ENCODE measurements around the gene ITGB4. TPM values are rescaled to one million over a fixed set of nuclear protein-coding genes. Genes with fewer than 3 reads are reported as not detected.

ITGB4 gene
- total RNA-seq, 2 experiments from 2014 or later: 0.89 to 2.0 TPM

GRCh38 chr17:75721463-75722011, 278 bp downstream of the ITGB4 start:
- DNase-seq (no peak), ATAC-seq (no peak)
- Mint-ChIP-seq H3K36me3 (ENCODE audit: low read depth) (no peaks in the 10 kb centered on the region), H3K9me3 (ENCODE audit: insufficient read depth) (no peaks in the 10 kb centered on the region), H3K4me3 (peak overlapping the region; percentile 5), H3K4me1 (ENCODE audit: low read depth) (peaks cover 6% of the 10 kb centered on the region), H3K27ac (no peak overlapping the region), H3K27me3 (ENCODE audit: low read depth) (peaks cover 17% of the 10 kb centered on the region)
- ChIA-PET POLR2A (interaction anchor here (1.9 kb wide), 1 partner anchor 54 kb away, joined by 4 read pairs; the partner anchor contains the start of genes RECQL5 and SAP30BP), CTCF (interaction anchor here (1.3 to 3.0 kb wide), 9 partner anchors 9 to 83 kb away, joined by 3 to 16 read pairs (median 6); partner anchors contain the start of genes RECQL5 and SAP30BP)

- POLR2A ChIA-PET: no interaction called here
- Mint-ChIP-seq H3K4me3 (peak overlapping the region; percentile 5), H3K4me1 (ENCODE audit: low read depth) (peaks cover 6% of the 10 kb centered on the region), H3K27ac (no peak overlapping the region), H3K27me3 (ENCODE audit: low read depth) (peaks cover 17% of the 10 kb centered on the region), H3K36me3 (ENCODE audit: low read depth) (no peaks in the 10 kb centered on the region), H3K9me3 (ENCODE audit: insufficient read depth) (no peaks in the 10 kb centered on the region)
- CTCF ChIA-PET: interaction anchor here (1.3 to 2.2 kb wide), 4 partner anchors 8 to 84 kb away, joined by 3 to 14 read pairs (median 8); no protein-coding TSS in a partner anchor
- DNase-seq (no peak), ATAC-seq (no peak)
Measured at GRCh38 chr17:75722076-75722475, 817 bp downstream of the ITGB4 start.

GRCh38 chr17:75722542-75723095, 1.4 kb downstream of the ITGB4 start:
- ChIA-PET POLR2A (no interaction called here), CTCF (interaction anchor here (2.0 kb wide), 1 partner anchor 52 kb away, joined by 9 read pairs; no protein-coding TSS in a partner anchor)
- Mint-ChIP-seq H3K4me1 (ENCODE audit: low read depth) (peaks cover 6% of the 10 kb centered on the region), H3K4me3 (no peak overlapping the region), H3K27ac (no peak overlapping the region), H3K9me3 (ENCODE audit: insufficient read depth) (no peaks in the 10 kb centered on the region), H3K36me3 (ENCODE audit: low read depth) (no peaks in the 10 kb centered on the region), H3K27me3 (ENCODE audit: low read depth) (peaks cover 17% of the 10 kb centered on the region)
- DNase-seq (no peak), ATAC-seq (no peak)

GRCh38 chr17:75723171-75723930, 2.1 kb downstream of the ITGB4 start:
- Mint-ChIP-seq H3K27ac (no peak overlapping the region), H3K36me3 (ENCODE audit: low read depth) (no peaks in the 10 kb centered on the region), H3K27me3 (ENCODE audit: low read depth) (peaks cover 17% of the 10 kb centered on the region), H3K4me3 (no peak overlapping the region), H3K9me3 (ENCODE audit: insufficient read depth) (no peaks in the 10 kb centered on the region), H3K4me1 (ENCODE audit: low read depth) (peaks cover 6% of the 10 kb centered on the region)
- ChIA-PET CTCF (no interaction called here), POLR2A (no interaction called here)
- DNase-seq (no peak), ATAC-seq (no peak)

GRCh38 chr17:75724016-75725003, 3.1 kb downstream of the ITGB4 start:
- ChIA-PET CTCF (interaction anchor here (1.7 kb wide), 1 partner anchor 91 kb away, joined by 6 read pairs; the partner anchor contains the start of gene SMIM5), POLR2A (interaction anchor here (0.9 kb wide), 1 partner anchor 52 kb away, joined by 3 read pairs; no protein-coding TSS in a partner anchor)
- peaks cover 11% of the 10 kb centered on the region for H3K27me3 Mint-ChIP-seq (ENCODE audit: low read depth)
- no peaks in the 10 kb centered on the region for H3K36me3 Mint-ChIP-seq (ENCODE audit: low read depth)
- H3K9me3 Mint-ChIP-seq (ENCODE audit: insufficient read depth): no peaks in the 10 kb centered on the region
- H3K27ac Mint-ChIP-seq: no peak overlapping the region
- H3K4me1 Mint-ChIP-seq (ENCODE audit: low read depth): peaks cover 6% of the 10 kb centered on the region
- ATAC-seq (no peak), DNase-seq (no peak)
- no peak overlapping the region for H3K4me3 Mint-ChIP-seq

GRCh38 chr17:75725504-75725903, 4.2 kb downstream of the ITGB4 start:
- H3K27me3 Mint-ChIP-seq (ENCODE audit: low read depth): peaks cover 2% of the 10 kb centered on the region
- H3K9me3 Mint-ChIP-seq (ENCODE audit: insufficient read depth): no peaks in the 10 kb centered on the region
- peaks cover 3% of the 10 kb centered on the region for H3K4me1 Mint-ChIP-seq (ENCODE audit: low read depth)
- no peak overlapping the region for H3K27ac Mint-ChIP-seq
- ChIA-PET CTCF (interaction anchor here (1.7 to 3.2 kb wide), 4 partner anchors 22 to 93 kb away, joined by 5 to 14 read pairs (median 7); partner anchors contain the start of gene SMIM5), POLR2A (no interaction called here)
- no peak overlapping the region for H3K4me3 Mint-ChIP-seq
- ATAC-seq: no peak
- no peaks in the 10 kb centered on the region for H3K36me3 Mint-ChIP-seq (ENCODE audit: low read depth)
- DNase-seq: no peak

GRCh38 chr17:75727391-75727790, 6.1 kb downstream of the ITGB4 start:
- H3K4me1 Mint-ChIP-seq (ENCODE audit: low read depth): no peaks in the 10 kb centered on the region
- DNase-seq: no peak
- H3K27ac Mint-ChIP-seq: no peak overlapping the region

GRCh38 chr17:75729351-75729750, 8.1 kb downstream of the ITGB4 start:
- H3K4me3 Mint-ChIP-seq: no peak overlapping the region
- no peak for ATAC-seq

More at GRCh38 chr17:75727391-75727790, 6.1 kb downstream of the ITGB4 start:
- ATAC-seq: no peak
- Mint-ChIP-seq H3K9me3 (ENCODE audit: insufficient read depth) (no peaks in the 10 kb centered on the region), H3K4me3 (no peak overlapping the region), H3K27me3 (ENCODE audit: low read depth) (no peaks in the 10 kb centered on the region), H3K36me3 (ENCODE audit: low read depth) (no peaks in the 10 kb centered on the region)
- ChIA-PET POLR2A (interaction anchor here (0.9 kb wide), 1 partner anchor 10 kb away, joined by 3 read pairs; no protein-coding TSS in a partner anchor), CTCF (interaction anchor here (1.0 to 3.2 kb wide), 3 partner anchors 20 to 26 kb away, joined by 4 to 14 read pairs (median 5); no protein-coding TSS in a partner anchor)

GRCh38 chr17:75730065-75730464, 8.8 kb downstream of the ITGB4 start:
- CTCF ChIA-PET: interaction anchor here (1.4 to 1.8 kb wide), 4 partner anchors 9 to 97 kb away, joined by 3 to 6 read pairs (median 4); partner anchors contain the start of genes ITGB4 and SMIM5
- no peak for DNase-seq
- Mint-ChIP-seq H3K9me3 (ENCODE audit: insufficient read depth) (no peaks in the 10 kb centered on the region), H3K27ac (no peak overlapping the region), H3K36me3 (ENCODE audit: low read depth) (no peaks in the 10 kb centered on the region), H3K4me1 (ENCODE audit: low read depth) (peaks cover 2% of the 10 kb centered on the region), H3K27me3 (ENCODE audit: low read depth) (no peaks in the 10 kb centered on the region), H3K4me3 (no peak overlapping the region)
- POLR2A ChIA-PET: no interaction called here
- no peak for ATAC-seq

More at GRCh38 chr17:75729351-75729750, 8.1 kb downstream of the ITGB4 start:
- H3K9me3 Mint-ChIP-seq (ENCODE audit: insufficient read depth): no peaks in the 10 kb centered on the region
- ChIA-PET POLR2A (no interaction called here), CTCF (interaction anchor here (0.9 to 1.8 kb wide), 4 partner anchors 8 to 96 kb away, joined by 3 to 6 read pairs (median 4); partner anchors contain the start of genes ITGB4 and SMIM5)
- no peaks in the 10 kb centered on the region for H3K27me3 Mint-ChIP-seq (ENCODE audit: low read depth)
- H3K36me3 Mint-ChIP-seq (ENCODE audit: low read depth): no peaks in the 10 kb centered on the region
- no peaks in the 10 kb centered on the region for H3K4me1 Mint-ChIP-seq (ENCODE audit: low read depth)
- no peak overlapping the region for H3K27ac Mint-ChIP-seq
- DNase-seq: no peak

- H3K27ac Mint-ChIP-seq: no peak overlapping the region
- no peak for ATAC-seq
- no peaks in the 10 kb centered on the region for H3K36me3 Mint-ChIP-seq (ENCODE audit: low read depth)
- H3K4me3 Mint-ChIP-seq: no peak overlapping the region
- ChIA-PET POLR2A (no interaction called here), CTCF (interaction anchor here (1.5 to 1.8 kb wide), 2 partner anchors 10 to 13 kb away, joined by 4 to 6 read pairs; partner anchors contain the start of gene ITGB4)
- DNase-seq: no peak
- no peaks in the 10 kb centered on the region for H3K9me3 Mint-ChIP-seq (ENCODE audit: insufficient read depth)
- peaks cover 2% of the 10 kb centered on the region for H3K4me1 Mint-ChIP-seq (ENCODE audit: low read depth)
- H3K27me3 Mint-ChIP-seq (ENCODE audit: low read depth): no peaks in the 10 kb centered on the region
Measured at GRCh38 chr17:75731086-75731715, 9.9 kb downstream of the ITGB4 start.

All from activated CD8-positive, alpha-beta T cell treated with anti-CD3 and anti-CD28 coated beads, Interleukin-2, amount 10 ng/mL, durations not matched to agents 7 days and 5 days (primary cell).